ENCODE results near the gene CYP4A22.
"Not testable (repeated sequence)": the region's sequence is repeated elsewhere in the genome, so short reads cannot be mapped to it uniquely, and the experiment has no call there.

CYP4A22 gene

DNA sequence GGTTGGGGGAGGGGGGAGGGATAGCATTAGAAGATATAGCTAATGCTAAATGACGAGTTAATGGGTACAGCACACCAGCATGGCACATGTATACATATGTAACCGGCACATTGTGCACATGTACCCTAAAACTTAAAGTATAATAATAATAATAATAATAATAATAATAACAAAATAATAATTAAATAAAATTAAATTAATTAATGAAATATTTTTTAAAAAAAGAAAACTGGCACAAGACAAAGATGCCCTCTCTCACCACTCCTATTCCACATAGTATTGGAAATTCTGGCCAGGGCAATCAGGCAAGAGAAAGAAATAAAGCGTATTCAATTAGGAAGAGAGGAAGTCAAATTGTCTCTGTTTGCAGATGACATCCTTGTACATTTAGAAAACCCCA lies 20.7 kb downstream of the CYP4A22 start:
- DNase-seq = not testable (repeated sequence)

- no peak for DNase-seq
Observed at GRCh38 chr1:47160716-47161115, 23.5 kb downstream of the CYP4A22 start.

DNA sequence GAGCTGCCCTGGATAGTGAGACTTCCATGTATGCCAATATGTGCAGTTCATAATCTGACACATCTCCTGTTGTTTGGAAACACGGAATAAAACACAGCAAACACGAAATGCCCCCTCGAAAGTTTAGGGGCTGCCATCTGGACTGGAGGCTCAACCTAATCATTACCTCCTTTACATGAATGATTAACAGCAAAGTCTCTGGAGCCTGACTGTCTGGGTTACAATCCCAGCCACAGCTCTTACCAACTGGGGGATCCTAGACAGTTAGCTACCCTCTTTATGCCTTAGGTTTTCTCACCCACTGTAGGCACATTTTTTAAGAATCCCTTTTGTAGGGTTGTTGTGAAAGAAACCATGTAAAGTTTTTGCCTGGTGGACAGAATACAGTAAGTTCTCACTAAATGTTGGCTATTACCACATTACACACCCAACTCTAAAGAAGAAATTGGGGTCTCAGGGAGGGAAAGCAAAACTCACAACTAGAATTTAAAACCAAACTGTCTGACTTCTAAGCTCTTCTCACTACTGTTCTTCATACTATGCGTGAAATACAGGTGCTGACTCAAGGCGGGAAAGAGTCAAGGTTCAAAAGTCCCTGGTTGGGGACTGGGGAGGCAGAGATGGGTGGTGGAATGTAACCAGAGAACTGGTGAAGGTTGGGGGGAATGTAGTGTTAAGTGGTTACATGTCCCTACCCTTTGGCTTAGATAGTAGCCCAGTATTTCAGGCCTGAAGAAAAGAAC lies 24.2 kb downstream of the CYP4A22 start:
- DNase-seq = no peak

DNA sequence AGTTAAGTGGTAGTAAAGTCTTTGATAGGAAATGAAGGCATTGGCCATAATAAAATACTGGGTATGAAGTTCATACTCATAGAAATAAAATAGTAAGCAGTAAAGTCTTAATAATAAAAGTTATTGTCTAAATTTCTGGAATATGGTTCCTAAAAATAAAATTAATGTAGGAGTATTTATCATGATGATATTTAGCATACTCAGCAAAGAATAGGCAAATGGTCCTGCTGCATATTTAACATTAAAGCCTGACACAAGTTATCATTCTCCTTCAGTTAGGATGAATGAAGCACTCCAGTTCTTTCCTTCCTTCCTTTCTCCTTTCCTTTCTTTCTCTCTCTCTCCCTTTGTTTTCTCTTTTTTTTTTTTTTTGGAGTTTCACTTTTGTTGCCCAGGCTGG lies 27.3 kb downstream of the CYP4A22 start:
- no peak for DNase-seq

DNA sequence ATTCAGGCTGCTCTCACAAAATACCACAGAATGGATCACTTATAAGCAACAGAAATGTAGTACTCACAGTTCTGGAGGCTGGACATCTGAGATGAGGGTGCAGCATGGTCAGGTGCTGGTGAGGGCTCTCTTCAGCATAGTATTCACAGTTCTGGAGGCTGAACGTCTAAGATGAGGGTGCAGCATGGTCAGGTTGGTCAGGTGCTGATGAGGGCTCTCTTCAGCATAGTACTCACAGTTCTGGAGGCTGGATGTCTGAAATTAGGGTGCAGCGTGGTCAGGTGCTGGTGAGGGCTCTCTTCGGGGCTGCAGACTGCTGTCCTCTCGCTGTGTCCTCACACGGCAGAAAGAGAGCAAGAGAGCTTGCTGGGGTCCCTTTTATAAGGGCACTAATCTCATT lies 35.5 kb downstream of the CYP4A22 start:
- DNase-seq = no peak

DNA sequence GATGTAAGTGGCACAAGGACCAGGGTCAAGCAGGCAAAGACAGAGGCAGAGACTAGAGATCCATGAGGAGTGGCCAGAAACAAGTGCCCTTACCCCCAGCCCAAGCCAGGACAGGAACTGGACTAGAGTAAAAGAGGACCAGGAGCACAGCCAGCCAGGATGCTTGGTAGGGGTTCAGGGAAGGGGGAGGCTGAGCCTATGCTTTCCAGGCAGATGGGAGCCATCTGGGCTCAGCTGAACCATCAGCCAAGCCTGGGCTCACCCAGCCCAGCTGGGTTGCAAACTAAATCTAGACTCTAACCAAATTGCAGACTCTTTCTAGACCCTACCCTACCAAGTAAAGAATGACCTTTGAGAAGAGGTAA lies 37.4 kb downstream of the CYP4A22 start:
- no peak for DNase-seq

GRCh38 chr1:47175227-47175934 lies 38.1 kb downstream of the CYP4A22 start:
- peak; percentile 69 for DNase-seq

- no peak for DNase-seq
Observed at GRCh38 chr1:47178020-47178419, 40.8 kb downstream of the CYP4A22 start.

GRCh38 chr1:47178654-47179016 lies 41.4 kb downstream of the CYP4A22 start:
- DNase-seq = no peak

- peak; percentile 92 for DNase-seq
Observed at GRCh38 chr1:47179017-47179987, 42.1 kb downstream of the CYP4A22 start.

DNA sequence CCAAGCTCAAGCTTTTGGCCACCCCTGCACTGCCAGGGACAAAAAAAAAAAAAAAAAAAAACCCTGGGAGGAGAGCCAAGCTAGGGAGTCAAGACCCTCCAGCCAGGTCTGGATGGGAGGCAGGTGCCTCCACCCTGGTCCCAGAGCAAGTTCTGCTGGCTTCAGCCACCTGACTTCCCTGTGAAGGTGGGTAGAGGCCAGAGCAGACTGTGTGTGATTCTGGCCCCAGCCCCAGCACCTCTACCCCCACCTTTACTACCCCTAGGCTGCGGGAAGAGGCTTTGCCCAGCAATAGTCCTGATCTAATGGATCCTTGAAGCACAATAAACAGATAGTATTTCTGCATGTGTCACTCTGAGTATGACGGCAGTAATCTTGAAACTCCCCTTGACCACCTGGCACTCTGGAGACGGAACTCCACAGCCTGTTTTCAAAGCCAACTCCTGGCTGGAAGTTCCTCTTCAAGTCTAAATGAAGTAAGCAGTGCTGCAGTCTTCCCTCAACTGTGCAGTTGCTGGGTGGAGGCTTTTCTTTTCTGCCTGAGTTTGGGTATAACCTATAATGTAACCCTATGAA lies 42.8 kb downstream of the CYP4A22 start:
- no peak for DNase-seq

DNA sequence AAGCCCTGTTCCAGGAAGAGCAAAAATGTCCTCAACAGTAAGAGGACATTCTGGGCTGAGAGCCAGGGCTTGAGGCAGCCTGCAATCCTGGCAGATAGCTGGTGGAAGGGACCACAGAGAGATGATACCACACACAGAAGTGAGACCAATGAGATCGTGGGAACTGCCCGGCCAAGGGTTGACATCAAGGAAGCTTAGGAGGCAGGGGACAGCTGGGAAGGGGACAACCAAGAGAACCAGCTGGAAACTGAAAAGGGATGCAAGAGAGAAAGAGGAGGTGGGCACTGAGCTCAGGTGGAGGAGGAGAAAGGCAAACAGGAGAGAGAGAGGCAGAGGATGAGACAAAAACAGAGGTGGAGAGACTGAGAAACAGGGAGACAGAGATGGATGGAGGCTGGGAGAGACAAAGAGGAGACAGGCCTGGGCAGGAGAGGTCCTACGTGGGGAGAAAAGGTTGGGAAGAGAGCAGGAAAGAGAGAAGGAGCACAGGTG lies 43.4 kb downstream of the CYP4A22 start:
- no peak for DNase-seq

DNA sequence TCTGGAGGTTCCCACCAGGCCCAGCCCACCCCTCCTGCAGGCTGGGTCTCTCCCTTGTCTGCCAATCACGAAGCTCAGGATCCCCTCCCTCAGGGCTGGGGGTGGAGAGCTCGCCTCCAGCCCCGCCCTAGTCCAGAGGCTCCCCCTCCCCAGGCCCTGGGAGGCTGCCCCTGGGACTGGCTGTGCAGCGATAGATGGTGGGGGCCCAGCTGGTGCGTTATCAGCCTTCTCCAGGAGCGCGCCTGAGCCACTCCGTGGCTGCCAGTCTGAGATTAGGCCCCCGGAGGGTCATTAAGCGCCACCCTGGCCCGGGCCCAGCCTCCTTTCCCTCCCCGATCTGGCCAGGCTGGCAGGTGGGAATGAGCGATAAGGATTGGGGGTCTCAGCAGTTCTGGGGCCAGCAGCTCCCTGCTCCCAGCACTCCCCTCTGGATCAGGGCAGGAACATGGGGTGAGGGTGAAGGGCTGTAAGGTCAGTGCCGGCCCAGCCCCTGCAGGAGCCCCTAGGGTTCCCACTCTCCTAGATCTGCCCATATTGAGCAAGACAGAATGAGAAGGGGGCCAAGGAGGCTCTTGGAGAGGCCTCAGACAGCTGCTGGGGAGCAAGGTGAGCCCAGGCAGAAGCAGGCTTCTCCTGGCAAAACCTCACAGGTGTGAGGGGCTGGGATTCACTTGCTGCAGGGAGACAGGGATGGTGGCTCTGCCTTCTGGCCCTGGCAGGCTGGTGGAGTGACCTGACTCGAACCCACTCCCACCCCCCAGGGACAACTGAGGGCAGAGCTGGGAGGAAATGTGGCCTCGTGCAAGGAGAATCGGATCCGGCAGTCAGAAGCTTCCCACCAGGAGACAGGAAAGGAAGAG lies 44.1 kb downstream of the CYP4A22 start:
- DNase-seq = no peak

GRCh38 chr1:47181955-47182675 lies 44.9 kb downstream of the CYP4A22 start:
- DNase-seq = no peak

DNA sequence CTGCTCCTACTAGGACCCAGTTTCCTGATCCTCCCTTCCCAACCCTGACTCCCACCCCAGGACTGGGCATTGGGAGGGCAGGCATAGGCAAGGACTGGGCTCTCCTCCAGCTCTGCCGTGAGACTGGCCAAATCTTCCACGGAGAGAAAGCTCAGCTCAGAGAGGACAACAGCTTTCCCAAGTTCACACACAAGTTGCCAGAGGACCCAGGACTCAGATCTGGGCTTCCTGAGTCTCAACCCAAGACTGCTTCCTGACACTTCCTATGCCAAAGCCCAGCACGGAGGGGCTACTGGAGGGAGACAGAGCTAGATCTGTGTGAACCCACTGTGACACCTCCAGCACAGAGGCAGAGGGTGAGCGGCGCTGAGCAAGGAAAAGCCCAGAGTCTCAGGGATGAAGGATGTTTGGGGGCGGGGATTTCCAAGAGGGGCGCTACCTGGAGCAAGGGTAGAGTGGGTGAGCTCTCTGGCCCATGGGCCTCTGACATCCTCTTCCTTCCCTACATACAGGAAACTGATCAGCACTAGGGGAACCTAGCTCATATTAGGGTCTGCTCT lies 45.5 kb downstream of the CYP4A22 start:
- no peak for DNase-seq

DNA sequence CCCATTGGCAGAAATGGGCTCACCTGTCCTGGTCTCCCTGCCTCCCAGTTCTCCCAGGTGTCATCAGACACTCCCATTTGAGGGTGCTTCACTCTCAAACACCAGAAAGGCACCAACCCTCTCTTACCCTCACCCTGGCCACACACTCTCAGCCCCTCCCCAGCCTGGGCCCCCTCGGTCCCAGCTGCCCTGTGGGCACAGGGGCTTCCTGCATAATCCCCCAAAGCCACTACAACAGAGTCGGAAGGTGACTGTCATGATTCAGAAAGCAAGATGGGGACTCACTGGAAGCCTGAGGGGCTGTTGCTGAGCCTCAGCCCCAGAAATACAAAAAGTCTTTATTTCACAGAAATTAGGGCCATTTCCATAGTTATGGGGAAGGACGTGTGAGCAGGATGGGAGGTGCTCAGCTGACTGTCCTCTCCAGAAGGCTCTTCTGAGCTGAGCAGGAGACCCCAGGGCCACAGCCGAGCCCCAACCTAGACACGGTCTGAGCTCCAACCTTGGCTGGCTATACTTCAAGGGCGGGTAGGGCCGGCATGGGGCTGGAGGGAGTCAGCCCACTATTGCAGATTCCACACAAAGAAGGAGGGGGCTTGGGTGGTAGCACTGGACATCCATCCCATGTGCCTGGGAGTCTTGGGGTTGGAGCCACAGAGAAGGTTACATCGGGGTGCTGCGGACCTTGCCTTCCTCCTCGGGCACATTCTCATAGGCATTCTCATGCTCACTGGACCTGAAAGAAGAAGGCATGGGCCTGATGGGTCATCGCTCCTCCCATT lies 46.3 kb downstream of the CYP4A22 start:
- DNase-seq = no peak

DNA sequence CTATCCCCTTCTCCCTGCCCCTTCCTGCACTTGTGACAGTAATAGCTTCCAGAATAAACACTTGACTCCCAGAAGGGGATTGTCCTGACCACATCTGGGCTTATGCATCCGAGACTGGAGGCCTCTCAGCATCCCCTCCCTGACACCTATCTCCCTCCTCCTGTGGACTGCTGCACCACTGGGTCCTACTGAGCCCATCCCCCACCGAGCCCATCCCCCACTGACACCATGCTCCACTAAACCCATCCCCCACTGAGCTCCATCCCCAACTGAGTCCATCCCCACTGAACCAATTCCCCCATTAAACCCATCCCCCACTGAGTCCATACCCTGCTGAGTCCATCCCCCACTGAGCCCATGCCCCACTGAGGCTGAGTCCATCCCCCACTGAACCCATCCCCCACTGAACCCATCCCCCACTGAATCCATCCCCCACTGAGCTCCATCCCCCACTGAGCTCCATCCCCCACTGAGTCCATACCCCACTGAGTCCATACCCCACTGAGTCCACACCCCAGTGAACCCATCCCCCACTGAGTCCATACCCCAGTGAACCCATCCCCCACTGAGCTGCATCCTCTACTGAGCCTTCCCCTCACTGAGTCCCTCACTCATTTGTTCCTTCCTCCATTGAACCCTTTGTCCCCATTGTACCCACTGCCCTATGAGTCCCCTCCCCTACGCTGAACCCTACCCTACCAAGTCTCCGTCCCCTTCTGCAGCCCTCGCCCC lies 47.0 kb downstream of the CYP4A22 start:
- DNase-seq = no peak

- DNase-seq = no peak
Observed at GRCh38 chr1:47184822-47185677, 47.8 kb downstream of the CYP4A22 start.
